Medulla oblongata (tissue), 1 donor: ENCODE results near the gene RBBP8.
"Not testable (repeated sequence)": the region's sequence is repeated elsewhere in the genome, so short reads cannot be mapped to it uniquely, and the experiment has no call there.

Experiments used
- DNase-seq: peaks from one replicate; pipeline ENCODE4 v3.0.0-alpha.2; 2015; ENCODE audit errors: extremely low spot score

RBBP8 gene

GRCh38 chr18:22933206-22933965 lies at the start of gene RBBP8:
TSS of gene RBBP8 (plus strand) at chr18:22933328. CDS start at chr18:22936852, 3,524 bp downstream.
- peak; percentile 90 for DNase-seq

- no peak for DNase-seq
These were observed 49.3 kb upstream of the RBBP8 start for GRCh38 chr18:22883827-22884226.

GRCh38 chr18:22885694-22886093 lies 47.4 kb upstream of the RBBP8 start:
- DNase-seq: not testable (repeated sequence)

- DNase-seq: no peak
These were observed 33.7 kb upstream of the RBBP8 start for GRCh38 chr18:22899421-22899820.

- peak; percentile 12 for DNase-seq
These were observed 32.4 kb upstream of the RBBP8 start for GRCh38 chr18:22900558-22901238.

- no peak for DNase-seq
These were observed 31.0 kb upstream of the RBBP8 start for GRCh38 chr18:22902093-22902492.

GRCh38 chr18:22903248-22903647 lies 29.9 kb upstream of the RBBP8 start:
- DNase-seq: not testable (repeated sequence)

GRCh38 chr18:22912149-22912548 lies 21.0 kb upstream of the RBBP8 start:
- DNase-seq: no peak

GRCh38 chr18:22912835-22913234 lies 20.3 kb upstream of the RBBP8 start:
- DNase-seq: no peak

GRCh38 chr18:22913861-22914260 lies 19.3 kb upstream of the RBBP8 start:
- DNase-seq: no peak

- DNase-seq: no peak
These were observed 18.5 kb upstream of the RBBP8 start for GRCh38 chr18:22914633-22915032.

- DNase-seq: no peak
These were observed 17.8 kb upstream of the RBBP8 start for GRCh38 chr18:22915337-22915736.

- no peak for DNase-seq
These were observed 11.4 kb upstream of the RBBP8 start for GRCh38 chr18:22921772-22922171.

- DNase-seq: no peak
These were observed 8.5 kb upstream of the RBBP8 start for GRCh38 chr18:22924589-22924988.

- DNase-seq: no peak
These were observed 6.7 kb upstream of the RBBP8 start for GRCh38 chr18:22926454-22926853.

- no peak for DNase-seq
These were observed 4.8 kb upstream of the RBBP8 start for GRCh38 chr18:22928339-22928738.

- DNase-seq: peak; percentile 78
These were observed 2.9 kb upstream of the RBBP8 start for GRCh38 chr18:22930089-22930713.

GRCh38 chr18:22932885-22933205 lies 283 bp upstream of the RBBP8 start:
- no peak for DNase-seq

GRCh38 chr18:22933966-22934423 lies 867 bp downstream of the RBBP8 start:
- no peak for DNase-seq

- DNase-seq: no peak
These were observed 1.7 kb downstream of the RBBP8 start for GRCh38 chr18:22934789-22935188.

- DNase-seq: no peak
These were observed 2.3 kb downstream of the RBBP8 start for GRCh38 chr18:22935431-22935830.

GRCh38 chr18:22936515-22936914 lies 3.4 kb downstream of the RBBP8 start:
- DNase-seq: no peak

GRCh38 chr18:22939649-22940048 lies 6.5 kb downstream of the RBBP8 start:
- no peak for DNase-seq
